ENCODE measurements around the gene DAAM2. TPM values are rescaled to one million over a fixed set of nuclear protein-coding genes. Genes with fewer than 3 reads are reported as not detected.

DAAM2 gene
- total RNA-seq, 1 experiment from 2014 or later: not detected

DNA sequence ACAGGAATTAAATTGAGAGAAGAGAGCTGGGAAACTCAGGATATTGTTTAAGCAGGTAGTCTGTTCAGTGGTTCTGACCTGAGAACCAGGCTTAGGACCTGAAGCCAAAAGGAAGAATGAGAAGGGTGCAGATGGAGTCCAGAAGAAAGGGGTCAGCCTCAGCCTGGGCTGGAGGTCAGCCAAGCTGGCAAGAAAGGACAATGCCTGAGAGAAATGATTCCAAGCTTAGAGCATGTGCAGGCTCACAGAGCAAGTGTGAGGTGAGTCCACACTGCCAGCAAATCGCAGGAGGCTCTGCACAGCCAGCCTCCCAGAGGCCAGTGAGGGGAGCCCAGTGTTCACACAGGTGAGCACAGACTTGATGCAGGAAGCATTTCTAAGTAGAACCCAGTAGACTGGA is 47.3 kb downstream of the DAAM2 start:
- no peak for DNase-seq (ENCODE audit: unreplicated experiment)
- TF ChIP-seq, protein P1, sequence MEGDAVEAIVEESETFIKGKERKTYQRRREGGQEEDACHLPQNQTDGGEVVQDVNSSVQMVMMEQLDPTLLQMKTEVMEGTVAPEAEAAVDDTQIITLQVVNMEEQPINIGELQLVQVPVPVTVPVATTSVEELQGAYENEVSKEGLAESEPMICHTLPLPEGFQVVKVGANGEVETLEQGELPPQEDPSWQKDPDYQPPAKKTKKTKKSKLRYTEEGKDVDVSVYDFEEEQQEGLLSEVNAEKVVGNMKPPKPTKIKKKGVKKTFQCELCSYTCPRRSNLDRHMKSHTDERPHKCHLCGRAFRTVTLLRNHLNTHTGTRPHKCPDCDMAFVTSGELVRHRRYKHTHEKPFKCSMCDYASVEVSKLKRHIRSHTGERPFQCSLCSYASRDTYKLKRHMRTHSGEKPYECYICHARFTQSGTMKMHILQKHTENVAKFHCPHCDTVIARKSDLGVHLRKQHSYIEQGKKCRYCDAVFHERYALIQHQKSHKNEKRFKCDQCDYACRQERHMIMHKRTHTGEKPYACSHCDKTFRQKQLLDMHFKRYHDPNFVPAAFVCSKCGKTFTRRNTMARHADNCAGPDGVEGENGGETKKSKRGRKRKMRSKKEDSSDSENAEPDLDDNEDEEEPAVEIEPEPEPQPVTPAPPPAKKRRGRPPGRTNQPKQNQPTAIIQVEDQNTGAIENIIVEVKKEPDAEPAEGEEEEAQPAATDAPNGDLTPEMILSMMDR (IDR thresholded peaks at IDR 0.05; ENCODE audit: unreplicated experiment): no peak
- Mint-ChIP-seq H3K4me1 (ENCODE audit: insufficient read depth, unreplicated experiment) (no peaks in the 10 kb centered on the region), H3K27ac (ENCODE audit: low read depth, unreplicated experiment) (no peak overlapping the region), H3K27me3 (ENCODE audit: insufficient read depth, unreplicated experiment) (no peaks in the 10 kb centered on the region), H3K36me3 (ENCODE audit: insufficient read depth, unreplicated experiment) (no peaks in the 10 kb centered on the region), H3K9me3 (ENCODE audit: unreplicated experiment) (no peaks in the 10 kb centered on the region), H3K4me3 (ENCODE audit: unreplicated experiment) (no peak overlapping the region)
- intact Hi-C loops (cut with micrococcal nuclease): no loop called here
- BruUV-seq (replicated peaks): no TSS peak
- CTCF ChIA-PET: no interaction called here
- POLR2A ChIA-PET: no interaction called here

DNA sequence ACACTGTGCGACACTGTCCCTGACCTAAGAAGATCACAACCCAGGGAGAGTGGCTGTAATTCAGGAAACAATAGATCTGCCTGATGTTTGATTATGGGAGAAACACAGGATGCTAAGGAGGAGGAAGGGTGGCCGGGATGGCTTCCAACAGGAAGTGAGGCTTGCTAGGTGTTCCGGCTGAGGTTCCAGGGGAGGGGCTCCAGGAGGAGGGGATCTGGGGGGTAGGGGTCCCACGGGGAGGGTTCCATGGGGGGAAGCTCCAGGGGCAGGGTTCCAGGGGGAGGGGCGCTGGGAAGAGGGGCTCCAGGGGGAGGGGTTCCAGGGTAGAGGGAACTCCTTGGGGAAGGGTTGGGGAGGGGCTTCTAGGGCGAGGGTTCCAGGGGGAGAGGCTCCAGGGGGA is 48.6 kb downstream of the DAAM2 start:
- no peaks in the 10 kb centered on the region for H3K9me3 Mint-ChIP-seq (ENCODE audit: unreplicated experiment)
- no peak overlapping the region for H3K27ac Mint-ChIP-seq (ENCODE audit: low read depth, unreplicated experiment)
- no peak for DNase-seq (ENCODE audit: unreplicated experiment)
- no peaks in the 10 kb centered on the region for H3K27me3 Mint-ChIP-seq (ENCODE audit: insufficient read depth, unreplicated experiment)
- no peak overlapping the region for H3K4me3 Mint-ChIP-seq (ENCODE audit: unreplicated experiment)
- BruUV-seq (replicated peaks): no TSS peak
- TF ChIP-seq, protein P1 (IDR thresholded peaks at IDR 0.05; ENCODE audit: unreplicated experiment): no peak
- H3K36me3 Mint-ChIP-seq (ENCODE audit: insufficient read depth, unreplicated experiment): no peaks in the 10 kb centered on the region
- intact Hi-C loops (cut with micrococcal nuclease): no loop called here
- no peaks in the 10 kb centered on the region for H3K4me1 Mint-ChIP-seq (ENCODE audit: insufficient read depth, unreplicated experiment)
- CTCF ChIA-PET: interaction anchor here (0.7 to 0.9 kb wide), 2 partner anchors 492 to 1046 kb away, joined by 3 read pairs; no protein-coding TSS in a partner anchor
- POLR2A ChIA-PET: no interaction called here

DNA sequence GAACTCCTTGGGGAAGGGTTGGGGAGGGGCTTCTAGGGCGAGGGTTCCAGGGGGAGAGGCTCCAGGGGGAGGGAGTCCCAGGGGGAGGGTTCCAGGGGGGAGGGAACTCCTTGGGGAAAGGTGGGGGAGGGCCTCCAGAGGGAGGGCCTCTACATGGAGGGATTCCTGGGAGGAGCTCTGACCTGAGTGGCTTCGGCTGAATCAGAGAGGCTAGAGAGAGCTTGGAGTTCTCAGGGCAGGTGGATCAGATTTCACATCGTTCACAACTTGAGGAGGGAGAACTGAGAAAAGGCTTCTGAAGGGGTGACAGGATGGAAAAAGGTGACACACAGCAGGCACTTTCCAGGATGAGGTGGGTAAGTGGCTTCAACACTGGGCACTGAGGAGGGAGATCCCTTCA is 49.1 kb downstream of the DAAM2 start:
- H3K27ac Mint-ChIP-seq (ENCODE audit: low read depth, unreplicated experiment): no peak overlapping the region

DNA sequence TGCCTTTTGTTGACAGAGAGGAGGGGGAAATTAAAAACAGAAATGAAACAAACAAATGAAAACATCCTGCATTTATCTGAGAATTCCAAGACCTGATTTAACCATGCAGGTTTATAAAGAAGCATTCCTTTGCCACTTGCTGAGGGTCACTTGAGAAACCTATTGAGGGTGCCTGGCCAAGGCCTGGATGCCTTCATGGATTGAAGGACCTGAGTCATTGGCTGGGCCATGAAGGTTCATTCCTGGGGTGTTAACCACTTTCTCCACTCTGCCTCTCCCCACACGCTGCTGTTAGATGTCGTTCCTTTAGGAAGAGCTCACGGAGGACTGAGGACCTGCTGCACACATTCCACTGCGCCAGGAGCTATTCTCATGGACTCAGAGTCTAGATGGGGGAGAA is 49.7 kb downstream of the DAAM2 start:
- no TSS peak for BruUV-seq (replicated peaks)
- DNase-seq (ENCODE audit: unreplicated experiment): no peak
- no peaks in the 10 kb centered on the region for H3K4me1 Mint-ChIP-seq (ENCODE audit: insufficient read depth, unreplicated experiment)
- H3K27me3 Mint-ChIP-seq (ENCODE audit: insufficient read depth, unreplicated experiment): no peaks in the 10 kb centered on the region
- H3K36me3 Mint-ChIP-seq (ENCODE audit: insufficient read depth, unreplicated experiment): no peaks in the 10 kb centered on the region
- CTCF ChIA-PET: no interaction called here
- H3K9me3 Mint-ChIP-seq (ENCODE audit: unreplicated experiment): no peaks in the 10 kb centered on the region
- no peak overlapping the region for H3K27ac Mint-ChIP-seq (ENCODE audit: low read depth, unreplicated experiment)
- TF ChIP-seq, protein P1 (IDR thresholded peaks at IDR 0.05; ENCODE audit: unreplicated experiment): no peak
- intact Hi-C loops (cut with micrococcal nuclease): no loop called here
- H3K4me3 Mint-ChIP-seq (ENCODE audit: unreplicated experiment): no peak overlapping the region
- POLR2A ChIA-PET: no interaction called here

More for the DNA sequence above, 49.1 kb downstream of the DAAM2 start:
- no peak overlapping the region for H3K4me3 Mint-ChIP-seq (ENCODE audit: unreplicated experiment)
- intact Hi-C loops (cut with micrococcal nuclease): no loop called here
- H3K36me3 Mint-ChIP-seq (ENCODE audit: insufficient read depth, unreplicated experiment): no peaks in the 10 kb centered on the region
- POLR2A ChIA-PET: no interaction called here
- no peaks in the 10 kb centered on the region for H3K4me1 Mint-ChIP-seq (ENCODE audit: insufficient read depth, unreplicated experiment)
- H3K27me3 Mint-ChIP-seq (ENCODE audit: insufficient read depth, unreplicated experiment): no peaks in the 10 kb centered on the region
- CTCF ChIA-PET: interaction anchor here (0.7 kb wide), 1 partner anchor 1046 kb away, joined by 3 read pairs; no protein-coding TSS in a partner anchor
- no peak for DNase-seq (ENCODE audit: unreplicated experiment)
- TF ChIP-seq, protein P1 (IDR thresholded peaks at IDR 0.05; ENCODE audit: unreplicated experiment): no peak
- BruUV-seq (replicated peaks): no TSS peak
- H3K9me3 Mint-ChIP-seq (ENCODE audit: unreplicated experiment): no peaks in the 10 kb centered on the region
